ENCODE measurements around the gene PIBF1. TPM values are rescaled to one million over a fixed set of nuclear protein-coding genes. Genes with fewer than 3 reads are reported as not detected.
A peak's percentile ranks its signal among the peaks of the same experiment; 100 is the strongest.

PIBF1 gene
- total RNA-seq, 1 experiment from 2014 or later = 15.6 TPM

DNA sequence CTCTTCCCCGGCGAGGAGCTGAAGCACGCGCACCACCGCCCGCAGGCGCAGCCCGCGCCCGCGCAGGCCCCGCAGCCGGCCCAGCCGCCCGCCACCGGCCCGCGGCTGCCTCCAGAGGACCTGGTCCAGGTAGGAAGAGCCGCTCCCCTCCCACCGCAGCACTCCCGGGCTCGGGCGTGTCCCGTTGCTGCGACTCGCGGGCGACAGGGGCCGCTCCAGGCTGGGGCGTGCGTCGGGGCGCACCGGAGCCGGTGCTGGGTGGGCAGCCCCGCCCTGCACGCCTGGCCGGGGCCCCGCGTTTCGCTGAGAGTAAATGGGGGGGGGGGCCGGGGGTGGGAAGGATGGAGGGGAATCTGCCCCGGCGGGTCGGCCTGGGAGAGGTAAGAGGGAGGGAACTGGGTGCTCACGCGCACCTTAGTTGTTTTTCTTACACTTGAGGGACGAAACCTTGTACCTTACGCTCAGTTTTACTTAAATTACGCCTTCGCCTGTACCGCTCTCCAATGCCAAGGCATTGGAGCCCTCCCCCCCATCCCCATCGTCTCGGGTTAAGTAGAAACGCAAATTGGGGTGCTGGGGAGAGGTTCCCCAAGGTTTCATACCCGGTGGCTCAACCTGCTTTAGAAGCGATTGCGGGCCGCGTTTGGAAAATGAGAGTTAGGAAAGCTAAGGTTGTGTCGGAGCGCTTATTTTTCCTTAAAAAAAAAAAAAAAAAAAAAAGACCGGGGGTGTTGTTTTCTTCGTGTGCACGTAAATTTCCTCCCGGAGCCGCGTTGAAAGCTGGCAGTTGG is 277.7 kb downstream of the PIBF1 start:
- DNase-seq (ENCODE audit: low read depth) = peak; percentile 35

DNA sequence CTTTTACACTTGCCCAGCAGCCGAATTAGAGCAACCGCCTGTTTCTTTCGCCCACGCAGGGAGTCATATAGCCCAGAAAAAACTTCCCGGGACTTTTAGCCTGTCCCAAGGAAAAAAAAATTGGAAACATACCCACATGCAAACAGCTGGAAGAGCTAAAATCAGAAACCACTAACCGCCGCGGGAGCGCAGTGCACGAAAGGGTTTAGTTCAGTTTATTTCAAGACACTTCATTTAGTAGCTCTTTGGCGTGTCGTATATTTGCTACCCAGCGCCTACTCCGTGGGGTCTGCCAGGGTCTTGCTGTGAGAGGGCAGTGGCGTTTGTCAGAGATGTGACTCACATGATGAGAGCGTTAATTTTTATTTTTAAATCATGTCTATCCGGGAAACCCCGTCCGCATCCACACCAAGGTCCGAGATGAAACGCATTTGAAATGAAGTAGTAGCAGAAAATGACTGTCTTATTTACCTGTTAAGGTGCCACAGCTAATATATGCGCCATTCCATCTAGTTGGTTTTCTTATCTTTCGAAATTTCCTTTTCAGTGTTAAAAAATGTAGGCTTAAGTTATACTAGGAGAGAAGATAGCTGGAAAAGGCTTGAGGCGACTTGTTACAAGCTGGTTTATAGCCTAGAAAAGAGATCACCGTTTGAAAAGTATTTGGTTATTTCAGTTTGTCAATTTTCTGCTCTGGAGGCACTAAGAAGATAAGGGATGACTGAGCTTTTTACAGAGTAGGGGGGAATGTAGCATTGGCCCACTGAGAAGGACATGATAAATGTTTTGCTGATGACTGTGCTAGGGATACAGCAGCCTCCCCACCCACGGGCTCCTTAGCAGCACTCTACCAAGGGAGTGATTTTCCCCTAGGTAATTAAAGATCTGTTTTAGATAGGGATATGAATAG is 278.6 kb downstream of the PIBF1 start:
- peak; percentile 91 for DNase-seq (ENCODE audit: low read depth)

- DNase-seq (ENCODE audit: low read depth) = no peak
Measured at GRCh38 chr13:73061473-73061872, 279.5 kb downstream of the PIBF1 start.

DNA sequence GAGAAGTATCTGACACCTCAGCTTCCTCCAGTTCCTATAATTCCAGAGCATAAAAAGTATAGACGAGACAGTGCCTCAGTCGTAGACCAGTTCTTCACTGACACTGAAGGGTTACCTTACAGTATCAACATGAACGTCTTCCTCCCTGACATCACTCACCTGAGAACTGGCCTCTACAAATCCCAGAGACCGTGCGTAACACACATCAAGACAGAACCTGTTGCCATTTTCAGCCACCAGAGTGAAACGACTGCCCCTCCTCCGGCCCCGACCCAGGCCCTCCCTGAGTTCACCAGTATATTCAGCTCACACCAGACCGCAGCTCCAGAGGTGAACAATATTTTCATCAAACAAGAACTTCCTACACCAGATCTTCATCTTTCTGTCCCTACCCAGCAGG is 279.9 kb downstream of the PIBF1 start:
- no peak for DNase-seq (ENCODE audit: low read depth)

GRCh38 chr13:73062468-73062867 is 280.5 kb downstream of the PIBF1 start:
- no peak for DNase-seq (ENCODE audit: low read depth)

DNA sequence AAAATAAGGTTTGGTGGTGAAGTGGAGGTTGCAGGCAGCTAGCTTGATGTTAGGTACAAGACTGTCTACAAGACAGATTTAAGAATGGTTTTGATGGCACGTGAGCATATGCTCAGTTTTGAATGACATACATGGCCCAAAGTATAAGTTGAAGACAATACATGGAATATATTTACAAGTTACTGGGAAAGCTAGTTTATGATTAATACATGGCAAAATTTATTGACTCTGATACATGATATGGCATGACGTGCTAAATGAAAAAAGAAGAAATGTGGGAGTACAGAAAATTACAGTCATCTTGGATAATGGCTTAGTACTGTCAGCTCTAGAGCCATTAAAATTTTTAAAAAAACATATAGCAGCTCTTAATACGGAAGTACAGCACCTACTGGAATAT is 281.2 kb downstream of the PIBF1 start:
- no peak for DNase-seq (ENCODE audit: low read depth)

GRCh38 chr13:73065036-73065435 is 283.1 kb downstream of the PIBF1 start:
- DNase-seq (ENCODE audit: low read depth) = no peak

DNA sequence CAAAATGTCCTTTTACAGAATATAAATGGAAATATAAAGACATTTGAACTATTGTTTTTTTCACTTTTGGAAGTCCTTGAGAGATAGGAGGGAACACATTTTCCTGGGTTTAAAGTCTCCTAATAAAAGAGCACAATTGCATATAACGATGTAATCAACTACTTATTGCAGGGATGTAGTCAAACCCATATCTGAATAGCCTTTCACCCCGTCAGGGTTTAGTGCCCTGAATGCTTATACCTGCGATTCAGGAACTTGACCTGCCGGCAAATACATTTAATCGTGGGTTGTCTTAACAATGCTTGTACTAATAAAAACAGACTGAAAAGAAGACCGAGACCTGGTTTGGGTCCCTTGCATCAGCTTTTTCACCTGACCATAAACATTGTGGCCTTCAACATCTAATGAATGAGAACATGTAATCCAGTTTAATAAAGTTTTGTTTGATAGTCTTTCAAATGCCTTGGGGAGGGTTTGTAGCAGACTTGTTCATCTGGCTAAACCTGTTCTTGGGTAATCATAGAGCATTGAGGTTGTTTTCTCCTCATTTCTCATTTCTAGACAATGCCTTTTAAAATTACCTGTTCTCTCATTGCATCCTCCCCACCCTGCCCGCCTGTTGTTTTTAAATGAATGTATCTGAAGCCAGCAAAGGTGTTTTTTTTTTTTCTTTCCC is 283.9 kb downstream of the PIBF1 start:
- DNase-seq (ENCODE audit: low read depth) = no peak

Other genes starting within 250 kb of the PIBF1 start
- gene MZT1, start 54.5 kb upstream of the PIBF1 start, total RNA-seq (2014; rRNA removed) = 52.9 and 55.6 TPM in 2 replicates
- 22.2 and 22.7 TPM in 2 replicates for gene BORA, start 54.2 kb upstream of the PIBF1 start, total RNA-seq (2014; rRNA removed)
- 39.7 and 42.4 TPM in 2 replicates for gene DIS3, start 233 bp upstream of the PIBF1 start, total RNA-seq (2014; rRNA removed)

Measured in LHCN-M2 (cell line).